Measurements from ENCODE around the gene UBXN7.

- TF ChIP-seq, protein P1, sequence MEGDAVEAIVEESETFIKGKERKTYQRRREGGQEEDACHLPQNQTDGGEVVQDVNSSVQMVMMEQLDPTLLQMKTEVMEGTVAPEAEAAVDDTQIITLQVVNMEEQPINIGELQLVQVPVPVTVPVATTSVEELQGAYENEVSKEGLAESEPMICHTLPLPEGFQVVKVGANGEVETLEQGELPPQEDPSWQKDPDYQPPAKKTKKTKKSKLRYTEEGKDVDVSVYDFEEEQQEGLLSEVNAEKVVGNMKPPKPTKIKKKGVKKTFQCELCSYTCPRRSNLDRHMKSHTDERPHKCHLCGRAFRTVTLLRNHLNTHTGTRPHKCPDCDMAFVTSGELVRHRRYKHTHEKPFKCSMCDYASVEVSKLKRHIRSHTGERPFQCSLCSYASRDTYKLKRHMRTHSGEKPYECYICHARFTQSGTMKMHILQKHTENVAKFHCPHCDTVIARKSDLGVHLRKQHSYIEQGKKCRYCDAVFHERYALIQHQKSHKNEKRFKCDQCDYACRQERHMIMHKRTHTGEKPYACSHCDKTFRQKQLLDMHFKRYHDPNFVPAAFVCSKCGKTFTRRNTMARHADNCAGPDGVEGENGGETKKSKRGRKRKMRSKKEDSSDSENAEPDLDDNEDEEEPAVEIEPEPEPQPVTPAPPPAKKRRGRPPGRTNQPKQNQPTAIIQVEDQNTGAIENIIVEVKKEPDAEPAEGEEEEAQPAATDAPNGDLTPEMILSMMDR (conservative IDR thresholded peaks at IDR 0.05): no peak
- no peak for TF ChIP-seq EZH2 (IDR thresholded peaks at IDR 0.05; ENCODE audit: low read depth)
These were observed 112.1 kb downstream of the UBXN7 start for GRCh38 chr3:196320137-196320536.
